Activated CD4-positive, alpha-beta T cell treated with anti-CD3 and anti-CD28 coated beads for 24 hours (primary cell): ENCODE results near the gene USP10.
A peak's percentile ranks its signal among the peaks of the same experiment; 100 is the strongest.

ENCODE experiments used
- DNase-seq, 2 donors: peaks; one replicate each; pipeline ENCODE4 v3.0.0-alpha.2; 2020; ENCODE audit warnings: low read depth in 2 of 2

Gene USP10

GRCh38 chr16:84750575-84750974, 50.8 kb downstream of the USP10 start:
- no peak for DNase-seq

GRCh38 chr16:84751241-84751640, 51.4 kb downstream of the USP10 start:
- no peak for DNase-seq

GRCh38 chr16:84751947-84752346, 52.1 kb downstream of the USP10 start:
- DNase-seq: no peak

- no peak for DNase-seq
Measured at GRCh38 chr16:84752600-84752999, 52.8 kb downstream of the USP10 start.

- DNase-seq: no peak
Measured at GRCh38 chr16:84753412-84754326, 53.9 kb downstream of the USP10 start.

GRCh38 chr16:84754353-84754856, 54.6 kb downstream of the USP10 start:
- peak in 1 of 2 donors; percentile 56 for DNase-seq

GRCh38 chr16:84754956-84755672, 55.3 kb downstream of the USP10 start:
- DNase-seq: no peak

GRCh38 chr16:84756830-84757229, 57.0 kb downstream of the USP10 start:
- no peak for DNase-seq

GRCh38 chr16:84758627-84759026, 58.8 kb downstream of the USP10 start:
- no peak for DNase-seq

GRCh38 chr16:84759061-84759460, 59.3 kb downstream of the USP10 start:
- no peak for DNase-seq

- no peak for DNase-seq
Measured at GRCh38 chr16:84759906-84760305, 60.1 kb downstream of the USP10 start.

GRCh38 chr16:84761448-84762368, 61.9 kb downstream of the USP10 start:
- no peak for DNase-seq

GRCh38 chr16:84763164-84763563, 63.4 kb downstream of the USP10 start:
- DNase-seq: no peak

- no peak for DNase-seq
Measured at GRCh38 chr16:84763629-84764028, 63.8 kb downstream of the USP10 start.

GRCh38 chr16:84764970-84765369, 65.2 kb downstream of the USP10 start:
- no peak for DNase-seq

- no peak for DNase-seq
Measured at GRCh38 chr16:84765616-84766580, 66.1 kb downstream of the USP10 start.

GRCh38 chr16:84766978-84767773, 67.4 kb downstream of the USP10 start:
- DNase-seq: no peak

- DNase-seq: no peak
Measured at GRCh38 chr16:84768061-84768807, 68.4 kb downstream of the USP10 start.

GRCh38 chr16:84768808-84769197, 69.0 kb downstream of the USP10 start:
- DNase-seq: no peak
